Neural cell (in vitro differentiated cells): ENCODE results near the gene TBC1D22B.

Experiments used
- CTCF ChIP-seq: fragments of 450-650 bp; IDR thresholded peaks from 2 replicates; pipeline ENCODE4 v1.5.1; 2014; ENCODE audit warnings: antibody characterized with exemption, mild to moderate bottlenecking, moderate library complexity; ENCODE audit not compliant: poor library complexity, severe bottlenecking
- TAF1 ChIP-seq: IDR thresholded peaks from 2 replicates; pipeline ENCODE4 v1.6.1; 2012; ENCODE audit warnings: low read depth

GRCh38 chr6:37283268-37283667 is 25.7 kb downstream of the TBC1D22B start:
- TF ChIP-seq CTCF (no peak), TAF1 (no peak)
